HG03139 (cell line): ENCODE measurements around the gene C1QL2.

Experiments
- ATAC-seq: cut with Tn5 transposase; IDR thresholded peaks from one replicate; pipeline ENCODE4 v1.9.1; 2021; ENCODE audit not compliant: unreplicated experiment

Gene C1QL2

DNA sequence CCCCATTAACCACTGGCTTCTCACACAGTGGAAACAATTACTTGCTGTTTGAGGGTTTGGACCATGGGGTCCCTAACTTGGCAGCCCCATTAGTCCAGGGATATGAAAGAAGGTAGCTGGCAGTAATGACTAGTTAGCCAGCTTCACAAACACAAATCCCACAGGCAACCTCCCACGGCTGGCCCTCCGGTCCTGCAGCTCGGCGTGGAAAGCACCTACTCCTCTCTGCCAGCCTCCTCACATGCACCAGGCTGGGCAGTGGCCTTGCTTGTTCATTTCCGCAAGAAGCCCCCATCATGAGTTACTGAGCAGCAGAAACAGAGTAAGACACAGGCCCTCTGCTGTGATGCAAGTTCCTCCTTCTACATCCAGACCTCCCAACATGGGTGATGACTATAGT lies 13.7 kb downstream of the C1QL2 start:
- ATAC-seq, result no peak

DNA sequence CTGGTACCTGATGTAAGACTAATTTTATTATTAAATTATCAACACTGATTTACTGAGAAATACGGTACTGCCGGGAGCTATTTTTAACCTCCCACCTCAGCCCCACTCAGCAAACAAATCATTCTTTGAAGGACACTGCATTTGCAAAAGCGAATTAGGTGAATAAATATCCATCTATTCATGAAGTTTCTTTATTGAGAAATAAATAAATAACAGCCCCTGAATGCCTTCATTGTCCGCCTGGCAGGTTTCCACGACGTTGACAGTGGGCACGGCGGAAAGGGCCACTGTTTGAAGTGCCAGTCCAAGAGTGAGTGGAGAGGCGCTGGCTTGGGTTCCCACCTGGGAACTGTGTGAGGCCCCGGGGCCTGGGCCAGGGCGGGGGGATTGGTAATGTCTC lies 15.7 kb downstream of the C1QL2 start:
- ATAC-seq, result no peak

DNA sequence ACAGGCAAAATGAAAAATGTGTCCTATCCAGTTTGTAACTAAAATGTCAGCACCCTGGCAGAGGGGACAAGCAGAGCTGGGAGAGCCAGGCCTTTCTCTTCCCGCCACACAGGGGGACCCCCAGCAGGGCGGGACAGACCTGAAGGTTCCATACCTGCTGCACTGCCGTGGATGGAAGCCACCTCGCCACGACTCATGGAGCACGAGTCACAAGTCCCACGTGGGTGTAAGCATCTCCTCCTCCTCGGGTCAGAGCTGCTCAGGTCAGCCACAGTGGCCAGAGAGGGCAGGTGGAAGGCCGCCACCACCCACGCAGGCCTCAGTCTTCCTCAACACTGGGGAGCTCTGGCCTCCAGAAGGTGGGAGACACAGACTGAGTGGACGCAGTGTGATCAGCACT lies 21.0 kb downstream of the C1QL2 start:
- ATAC-seq, result no peak

DNA sequence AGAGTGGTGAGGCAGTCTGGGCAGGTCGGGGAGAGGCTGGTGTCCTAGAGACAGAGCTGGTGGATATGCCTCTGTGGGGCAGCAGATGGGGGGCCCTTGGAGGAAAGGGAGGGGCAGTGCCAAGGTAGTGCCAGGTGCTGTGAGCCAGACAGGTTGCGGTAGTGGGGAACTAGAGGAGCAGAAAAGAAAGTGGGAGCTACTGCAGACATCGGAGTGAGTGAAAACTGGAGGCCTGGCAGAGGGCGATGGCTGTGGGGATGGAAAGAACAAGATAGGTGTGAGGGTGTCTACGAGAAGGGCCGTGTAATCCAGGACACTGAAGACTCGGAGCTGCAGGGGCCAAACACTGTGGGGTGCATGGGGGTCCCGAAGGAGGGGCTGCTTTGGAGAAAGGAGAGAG lies 21.7 kb downstream of the C1QL2 start:
- no peak for ATAC-seq

- ATAC-seq, result no peak
These were observed 22.5 kb downstream of the C1QL2 start for GRCh38 chr2:119136093-119136492.

DNA sequence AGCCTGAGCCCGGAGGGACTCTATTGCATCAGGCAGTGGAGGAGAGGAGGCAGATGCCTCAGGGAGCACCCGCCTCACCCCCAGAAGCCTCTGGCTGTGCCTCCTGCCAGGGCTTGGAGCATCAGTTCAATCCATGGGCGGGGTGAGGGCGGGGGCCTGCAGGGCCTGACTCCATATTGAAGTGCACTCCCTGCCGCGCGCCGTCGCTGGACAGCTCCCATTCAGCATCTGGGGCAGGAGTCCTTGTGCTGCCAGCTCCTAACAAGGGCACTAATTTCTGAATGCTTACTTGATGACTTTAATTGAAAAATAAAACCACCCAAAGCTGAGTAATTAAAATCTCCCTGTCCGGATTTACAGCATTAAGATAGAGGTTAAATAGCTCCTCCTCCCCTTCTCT lies 23.8 kb downstream of the C1QL2 start:
- no peak for ATAC-seq

DNA sequence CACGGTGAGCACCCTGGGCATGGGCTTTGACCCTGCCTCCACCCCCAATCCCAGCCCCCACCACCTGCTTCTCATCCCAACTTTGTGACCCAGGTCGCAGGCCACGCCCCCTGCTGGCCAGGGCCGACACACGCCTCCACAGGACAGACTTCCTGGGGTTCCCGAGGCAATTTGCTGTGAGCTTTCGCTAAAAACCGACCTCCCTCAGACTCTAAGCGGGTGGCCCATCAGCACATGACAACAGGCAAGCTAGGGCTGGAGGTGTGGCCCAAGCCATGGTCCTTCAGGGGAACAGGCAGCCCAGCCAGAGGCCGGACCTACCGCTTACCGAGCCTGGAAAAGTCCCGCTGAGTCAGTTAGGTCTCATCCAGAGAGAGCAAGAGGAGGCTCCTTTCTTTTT lies 31.9 kb downstream of the C1QL2 start:
- no peak for ATAC-seq

- no peak for ATAC-seq
These were observed 35.2 kb downstream of the C1QL2 start for GRCh38 chr2:119123389-119123788.

GRCh38 chr2:119122663-119123062 lies 35.9 kb downstream of the C1QL2 start:
- no peak for ATAC-seq

- ATAC-seq, result no peak
These were observed 38.4 kb downstream of the C1QL2 start for GRCh38 chr2:119119999-119120756.

- ATAC-seq, result no peak
These were observed 39.3 kb downstream of the C1QL2 start for GRCh38 chr2:119119076-119119785.

DNA sequence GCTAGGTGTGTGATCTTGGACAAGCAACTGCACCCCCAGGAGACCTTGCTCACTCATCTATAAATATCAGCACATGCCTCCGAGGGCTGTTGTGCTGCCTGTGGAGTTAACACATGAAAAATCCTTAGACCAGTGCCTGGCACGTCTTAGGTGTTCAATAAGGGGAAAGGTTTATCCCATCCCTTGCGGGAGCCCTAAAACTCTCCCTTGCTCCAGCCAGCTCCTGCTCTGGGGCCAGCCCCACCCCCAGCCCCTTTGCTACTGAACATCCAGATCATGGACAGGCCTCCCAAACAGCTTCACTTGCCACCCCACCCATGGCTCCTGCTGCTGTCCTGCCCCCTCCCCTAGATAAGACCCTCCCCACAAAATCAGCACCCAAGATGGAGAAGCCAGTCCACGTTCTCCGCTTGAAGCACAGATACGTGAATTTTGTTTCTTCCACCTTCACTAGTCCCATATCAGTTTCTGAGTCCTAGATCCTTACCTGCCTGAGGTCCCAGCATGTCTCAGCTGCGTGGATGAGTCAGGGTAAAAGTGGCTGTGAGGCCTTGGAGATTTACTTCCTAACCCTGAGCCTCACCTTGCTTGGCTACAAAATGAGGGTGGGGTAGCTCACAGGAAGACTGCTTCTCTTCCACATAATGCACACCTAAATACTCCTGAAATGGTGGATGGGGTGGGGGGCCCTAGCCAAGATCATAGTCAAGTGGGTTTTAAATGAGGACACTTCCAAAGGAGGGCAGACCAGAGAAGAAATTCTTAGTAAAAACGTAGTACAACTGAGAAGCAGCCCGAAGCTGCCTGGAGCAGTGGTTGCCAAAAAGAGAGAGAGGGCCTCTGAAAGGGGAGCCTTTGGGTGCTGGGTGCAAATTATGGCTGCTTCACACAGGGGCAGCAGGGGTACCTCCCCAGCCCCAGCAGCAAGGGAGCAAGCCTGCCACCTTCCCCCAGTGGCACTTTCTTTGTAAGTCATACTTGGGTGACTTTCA lies 40.4 kb downstream of the C1QL2 start:
- ATAC-seq, result no peak

DNA sequence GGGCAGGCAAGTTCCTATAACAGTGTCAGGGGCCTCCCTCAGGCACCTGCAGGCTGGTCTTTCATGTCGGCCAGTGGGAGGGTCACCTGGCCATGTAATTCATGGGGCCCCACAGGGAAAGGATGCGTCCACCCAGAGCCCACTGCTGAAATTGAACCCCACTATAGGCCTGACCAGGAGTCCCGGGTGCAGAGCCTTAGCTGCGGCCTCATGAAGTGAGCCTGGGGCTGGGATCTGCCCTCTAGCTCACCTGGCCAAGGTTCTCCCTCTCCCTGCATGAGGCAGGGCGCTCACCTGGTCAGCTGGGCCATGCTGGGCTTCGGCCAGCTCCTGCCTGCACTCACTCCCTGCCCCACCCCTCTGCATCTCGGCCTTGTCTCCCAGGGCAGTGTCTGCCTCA lies 41.1 kb downstream of the C1QL2 start:
- no peak for ATAC-seq

DNA sequence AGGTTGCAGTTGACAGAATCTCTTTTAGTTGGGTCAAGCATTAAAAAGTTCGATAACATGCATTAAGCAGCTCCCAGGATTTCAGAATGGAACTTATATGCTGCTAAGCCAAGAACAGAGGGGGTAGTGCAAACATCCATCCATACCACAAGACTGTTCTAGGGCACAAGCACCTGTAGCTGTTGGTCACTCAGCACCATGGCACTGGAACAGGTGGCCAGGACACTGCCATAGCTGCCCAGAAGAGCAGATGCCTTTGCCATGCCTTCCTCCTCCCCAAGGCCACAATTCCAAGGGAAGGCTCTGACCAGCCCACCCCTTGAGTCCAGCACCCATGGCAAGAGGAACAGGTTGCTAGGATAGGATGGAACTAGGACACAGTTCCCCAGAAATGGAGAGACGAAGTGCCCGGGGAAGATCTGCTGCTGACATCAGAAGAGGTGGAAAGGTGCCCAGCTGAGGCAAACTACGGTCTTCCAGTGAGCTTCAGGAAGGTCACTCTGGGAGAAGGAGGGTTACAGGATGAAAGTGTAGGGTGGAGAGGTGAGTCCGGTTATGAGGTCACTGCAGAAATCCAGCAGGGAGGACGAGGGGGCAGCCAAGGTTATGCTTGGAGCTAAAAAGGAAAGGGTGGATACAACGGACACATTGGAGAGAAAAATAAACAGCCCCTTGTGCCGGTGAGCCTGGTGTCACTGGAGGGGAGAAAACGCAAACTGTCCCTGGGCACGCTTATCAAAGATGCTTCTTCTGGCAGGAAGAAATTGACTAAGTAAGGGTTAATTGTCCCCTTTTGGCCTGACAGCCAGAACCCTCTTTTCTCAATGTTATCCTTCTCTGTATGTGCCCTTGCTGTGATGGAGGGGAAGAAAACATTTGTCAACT lies 41.9 kb downstream of the C1QL2 start:
- ATAC-seq, result no peak

DNA sequence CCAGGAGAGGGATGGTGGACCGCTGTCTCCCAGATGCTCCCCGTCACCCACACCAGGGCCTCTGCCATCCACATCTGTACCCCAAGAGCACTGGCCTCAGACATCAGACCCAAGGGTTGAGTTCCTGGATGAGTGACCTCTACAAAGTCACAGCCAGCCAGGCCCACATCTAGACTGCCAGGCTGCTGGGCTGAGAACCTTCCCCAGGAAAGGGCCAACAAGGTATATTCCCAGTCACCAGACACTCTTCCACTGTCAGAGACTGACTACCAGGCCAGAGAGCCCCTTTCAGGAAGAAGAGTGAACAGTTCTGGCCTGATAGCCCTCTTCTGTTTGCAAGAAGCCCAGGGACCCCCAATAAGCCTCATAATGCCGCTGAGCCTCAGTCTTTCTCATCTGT lies 44.3 kb downstream of the C1QL2 start:
- no peak for ATAC-seq

DNA sequence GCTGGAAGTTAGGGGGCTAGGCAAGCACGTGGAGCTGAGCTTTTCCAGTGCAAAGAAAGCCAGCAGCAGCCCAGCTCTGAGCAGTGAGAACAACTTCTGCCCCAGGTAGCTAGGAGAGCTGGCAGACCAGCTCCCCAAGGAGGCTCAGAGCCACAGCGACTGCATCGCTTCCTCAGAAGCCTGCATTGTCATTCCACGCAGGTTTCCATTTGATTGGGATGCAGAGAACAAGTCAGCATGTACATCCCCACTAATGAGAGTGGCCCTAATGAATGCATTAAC lies 45.1 kb downstream of the C1QL2 start:
- ATAC-seq, result no peak

GRCh38 chr2:119112770-119113488 lies 45.6 kb downstream of the C1QL2 start:
- ATAC-seq, result no peak

DNA sequence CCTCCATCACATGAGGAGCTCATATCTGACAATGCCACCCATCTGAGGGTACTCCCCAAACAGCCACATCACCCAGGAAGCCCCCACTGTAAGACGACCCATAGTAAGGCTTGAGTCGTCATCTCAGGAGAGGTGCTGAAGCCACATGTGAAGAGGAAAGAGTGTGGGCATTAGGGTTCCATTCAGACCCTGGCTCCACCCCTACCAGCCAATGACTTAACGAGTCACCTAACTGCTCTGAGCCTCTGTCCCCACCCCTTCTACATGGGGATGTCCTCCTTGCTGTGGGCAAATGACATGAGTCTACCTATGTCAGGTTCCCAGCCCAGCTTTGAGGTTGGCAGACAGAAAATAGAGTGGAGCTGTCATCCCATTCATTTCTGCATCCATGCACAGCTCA lies 46.3 kb downstream of the C1QL2 start:
- ATAC-seq, result no peak

DNA sequence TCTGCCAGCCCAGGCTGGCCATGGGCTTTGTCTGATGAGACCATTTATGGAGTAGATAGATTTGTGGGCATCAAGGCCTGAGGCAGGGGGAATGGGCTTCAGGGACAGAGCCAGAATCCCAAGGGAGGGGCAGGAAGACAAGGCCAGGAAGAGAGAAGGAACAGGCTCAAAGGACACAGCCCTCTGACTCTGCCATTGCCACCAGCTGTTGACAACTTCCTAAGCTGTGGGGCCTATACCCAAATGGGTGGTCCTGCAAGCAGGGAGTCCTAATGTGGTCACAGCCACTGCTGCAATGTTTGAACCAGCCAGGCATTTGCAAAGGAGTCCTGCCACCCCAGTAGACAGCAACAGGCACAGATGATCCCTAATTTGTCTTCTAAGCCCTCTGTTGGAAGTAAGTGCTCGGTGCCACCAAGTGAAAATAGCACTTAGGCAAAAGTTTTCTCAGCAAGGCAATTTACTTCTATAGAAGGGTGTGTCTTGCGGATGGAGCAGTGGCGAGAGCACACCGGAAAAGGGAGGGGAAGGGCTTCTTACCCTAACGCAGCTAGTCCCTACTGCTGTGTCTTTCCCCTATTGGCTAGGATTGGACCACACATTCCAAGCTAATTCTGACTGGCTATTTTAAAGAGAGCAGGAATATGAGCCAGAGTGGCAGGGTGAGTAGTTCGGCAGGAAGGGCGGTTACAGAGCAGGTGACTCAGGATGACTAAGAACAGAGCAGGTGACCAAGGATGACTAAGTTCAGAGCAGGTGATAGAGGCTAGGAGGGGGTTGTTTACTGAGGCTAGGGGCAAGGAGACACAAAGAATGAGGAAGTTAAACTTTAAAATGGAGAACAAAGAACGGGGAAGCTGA lies 47.2 kb downstream of the C1QL2 start:
- no peak for ATAC-seq
